Mesendoderm (in vitro differentiated cells): ENCODE measurements around the gene RAC2.
A peak's percentile ranks its signal among the peaks of the same experiment; 100 is the strongest.

Source experiments
- DNase-seq: peaks from one replicate; pipeline ENCODE4 v3.0.0; 2013
- H2AK5ac ChIP-seq: 2 replicates; pipeline ENCODE4 v1.6.1; 2013; ENCODE audit warnings: low read length, inconsistent platforms
- H2BK120ac ChIP-seq: 2 replicates; pipeline ENCODE4 v1.6.1; 2013; ENCODE audit warnings: low read depth, mild to moderate bottlenecking, low read length, moderate library complexity, mixed read lengths
- H2BK15ac ChIP-seq: replicated peaks from 2 replicates; pipeline ENCODE4 v1.6.1; 2013; ENCODE audit warnings: low read depth, mild to moderate bottlenecking, moderate library complexity
- H2BK5ac ChIP-seq: 2 replicates; pipeline ENCODE4 v1.6.1; 2013; ENCODE audit warnings: low read length, inconsistent platforms
- H3K18ac ChIP-seq: 2 replicates; pipeline ENCODE4 v1.6.1; 2013; ENCODE audit warnings: mild to moderate bottlenecking, low read length, mixed read lengths
- H3K23ac ChIP-seq: one replicate; pipeline ENCODE4 v1.6.1; 2013; ENCODE audit warnings: low read length
- H3K27ac ChIP-seq: 2 replicates; pipeline ENCODE4 v1.5.1; 2013; ENCODE audit warnings: low read depth, mild to moderate bottlenecking, inconsistent platforms, low read length, moderate library complexity
- H3K27me3 ChIP-seq: 2 replicates; pipeline ENCODE4 v1.6.1; 2013; ENCODE audit warnings: low read length, control low read depth, mild to moderate bottlenecking, inconsistent platforms; ENCODE audit not compliant: insufficient read depth, poor library complexity
- H3K36me3 ChIP-seq: 2 replicates; pipeline ENCODE4 v1.6.1; 2013; ENCODE audit warnings: low read length, inconsistent platforms; ENCODE audit not compliant: control insufficient read depth, insufficient read depth
- H3K4ac ChIP-seq: one replicate; pipeline ENCODE4 v1.6.1; 2013; ENCODE audit warnings: low read depth, mild to moderate bottlenecking, low read length, moderate library complexity
- H3K4me1 ChIP-seq: 2 replicates; pipeline ENCODE4 v1.6.1; 2013; ENCODE audit warnings: low read depth, low read length, inconsistent platforms; ENCODE audit not compliant: control insufficient read depth
- H3K4me2 ChIP-seq: 2 replicates; pipeline ENCODE4 v1.6.1; 2013; ENCODE audit warnings: low read length
- H3K4me3 ChIP-seq: 2 replicates; pipeline ENCODE4 v1.5.1; 2013; ENCODE audit warnings: mild to moderate bottlenecking, low read length
- H3K56ac ChIP-seq: one replicate; pipeline ENCODE4 v1.6.1; 2013; ENCODE audit warnings: low read length
- H3K79me1 ChIP-seq: 2 replicates; pipeline ENCODE4 v1.6.1; 2013; ENCODE audit warnings: low read length, inconsistent platforms
- H3K79me2 ChIP-seq: 2 replicates; pipeline ENCODE4 v1.6.1; 2013; ENCODE audit warnings: mild to moderate bottlenecking, low read length; ENCODE audit not compliant: control insufficient read depth, insufficient read depth
- H3K9ac ChIP-seq: 2 replicates; pipeline ENCODE4 v1.6.1; 2013; ENCODE audit warnings: low read length, inconsistent platforms
- H4K5ac ChIP-seq: one replicate; pipeline ENCODE4 v1.6.1; 2013; ENCODE audit warnings: low read length
- H4K8ac ChIP-seq: one replicate; pipeline ENCODE4 v1.6.1; 2013; ENCODE audit warnings: low read depth, mild to moderate bottlenecking, control low read depth, low read length, moderate library complexity
- WGBS: extraction: QIAGEN DNeasy Blood & Tissue Kit; methylation state at CpG from one replicate; pipeline ENCODE4 v1.1.7; 2013; ENCODE audit warnings: low lambda C conversion rate, missing lambda C conversion rate; ENCODE audit not compliant: insufficient coverage; ENCODE audit errors: extremely low coverage; 5-methylcytosine and 5-hydroxymethylcytosine counted together

RAC2 gene

GRCh38 chr22:37180531-37181231, 63.4 kb downstream of the RAC2 start:
- Histone ChIP-seq H2BK120ac (no peak overlapping the region), H4K8ac (no peak overlapping the region), H3K4me1 (no peaks in the 10 kb centered on the region), H4K5ac (no peak overlapping the region), H2AK5ac (no peak overlapping the region), H3K79me1 (no peaks in the 10 kb centered on the region), H3K27ac (no peak overlapping the region), H3K4ac (no peak overlapping the region), H3K56ac (no peak overlapping the region), H3K4me3 (no peak overlapping the region), H3K36me3 (no peaks in the 10 kb centered on the region), H3K23ac (no peak overlapping the region), H3K79me2 (no peaks in the 10 kb centered on the region), H3K9ac (no peak overlapping the region), H2BK15ac (no peak overlapping the region), H3K18ac (no peak overlapping the region), H3K27me3 (no peaks in the 10 kb centered on the region), H3K4me2 (no peak overlapping the region), H2BK5ac (no peak overlapping the region)
- no CpG with 5 or more reads among the region's 15 CpGs for WGBS
- DNase-seq, result no peak

GRCh38 chr22:37179622-37180420, 64.2 kb downstream of the RAC2 start:
- Histone ChIP-seq H3K79me2 (no peaks in the 10 kb centered on the region), H3K36me3 (no peaks in the 10 kb centered on the region), H3K18ac (no peak overlapping the region)

DNA sequence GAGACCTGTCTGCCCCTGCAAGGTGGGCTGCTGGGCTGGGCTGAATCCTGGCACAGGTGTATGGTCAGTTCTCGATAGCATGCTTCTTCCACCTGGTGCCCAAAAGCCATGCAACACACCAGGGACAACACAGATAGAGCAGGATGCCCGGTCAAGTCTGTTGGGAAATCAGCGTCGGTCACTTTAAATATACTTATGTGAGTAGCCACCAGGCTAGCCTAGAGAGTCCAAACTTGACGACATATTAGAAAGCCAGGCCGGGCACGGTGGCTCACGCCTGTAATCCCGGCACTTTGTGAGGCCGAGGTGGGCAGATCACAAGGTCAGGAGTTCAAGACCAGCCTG, 65.0 kb downstream of the RAC2 start:
- no CpG with 5 or more reads among the region's 10 CpGs for WGBS
- H3K27ac ChIP-seq, result no peak overlapping the region
- no peak for DNase-seq

More at GRCh38 chr22:37179622-37180420, 64.2 kb downstream of the RAC2 start:
- Histone ChIP-seq H3K23ac (no peak overlapping the region), H2AK5ac (no peak overlapping the region), H3K4me3 (no peak overlapping the region), H4K5ac (no peak overlapping the region), H3K4me2 (no peak overlapping the region), H3K9ac (no peak overlapping the region), H2BK5ac (no peak overlapping the region), H3K56ac (no peak overlapping the region), H3K79me1 (no peaks in the 10 kb centered on the region), H2BK15ac (no peak overlapping the region), H3K4me1 (no peaks in the 10 kb centered on the region), H2BK120ac (no peak overlapping the region), H3K27ac (no peak overlapping the region), H3K27me3 (no peaks in the 10 kb centered on the region), H4K8ac (no peak overlapping the region), H3K4ac (no peak overlapping the region)
- WGBS, result no CpG with 5 or more reads among the region's 31 CpGs
- DNase-seq, result no peak

DNA sequence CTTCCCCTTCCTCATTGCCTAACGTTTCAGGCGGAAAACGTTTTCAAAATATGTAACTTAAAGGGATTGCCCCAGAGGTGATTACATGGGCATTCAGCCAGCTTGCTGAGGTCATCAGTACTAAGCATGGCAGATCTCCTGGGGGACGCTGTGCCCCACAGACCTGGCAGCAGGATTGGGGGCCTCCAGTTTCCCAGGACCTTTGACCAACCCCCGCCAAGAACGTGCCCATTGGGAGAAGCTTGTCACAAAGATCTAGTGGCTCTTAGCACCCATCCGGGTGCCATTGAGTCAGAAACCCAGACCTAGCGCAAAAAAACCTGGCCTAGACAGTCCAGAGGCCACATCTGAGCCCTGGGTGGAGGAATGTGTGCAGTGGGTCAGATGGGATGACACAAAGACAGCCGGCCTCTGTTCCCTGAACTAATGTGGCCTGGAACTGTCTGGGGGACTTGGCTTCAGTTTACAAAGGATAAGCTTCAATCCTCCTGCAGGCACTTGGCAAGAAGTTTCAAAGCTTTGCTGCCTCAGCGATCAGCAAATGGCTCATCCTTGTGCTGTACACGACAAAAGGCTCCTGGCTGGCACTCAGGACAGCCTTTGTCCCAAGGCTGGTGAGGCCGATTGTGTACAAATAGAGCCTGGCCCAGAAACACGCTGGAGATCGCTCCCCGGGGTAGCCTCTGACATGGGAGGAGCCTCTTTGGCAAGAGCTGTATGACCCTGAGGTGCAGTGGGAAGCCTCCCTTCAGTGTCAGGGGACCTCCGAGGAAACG, 65.5 kb downstream of the RAC2 start:
- Histone ChIP-seq H3K27me3 (no peaks in the 10 kb centered on the region), H4K8ac (no peak overlapping the region), H4K5ac (no peak overlapping the region), H3K23ac (no peak overlapping the region), H3K4me2 (no peak overlapping the region), H3K4me1 (no peaks in the 10 kb centered on the region), H2AK5ac (no peak overlapping the region), H2BK15ac (no peak overlapping the region), H3K27ac (no peak overlapping the region), H3K79me2 (no peaks in the 10 kb centered on the region), H3K4me3 (no peak overlapping the region), H3K79me1 (no peaks in the 10 kb centered on the region), H3K36me3 (no peaks in the 10 kb centered on the region), H2BK120ac (no peak overlapping the region), H3K4ac (no peak overlapping the region), H2BK5ac (no peak overlapping the region), H3K9ac (no peak overlapping the region), H3K56ac (no peak overlapping the region), H3K18ac (no peak overlapping the region)
- no peak for DNase-seq
- WGBS, result no CpG with 5 or more reads among the region's 17 CpGs

More for the DNA sequence above, 65.0 kb downstream of the RAC2 start:
- no peak overlapping the region for H4K5ac ChIP-seq
- no peak overlapping the region for H2AK5ac ChIP-seq
- H2BK5ac ChIP-seq, result no peak overlapping the region
- H3K4me1 ChIP-seq, result no peaks in the 10 kb centered on the region
- H3K36me3 ChIP-seq, result no peaks in the 10 kb centered on the region
- H2BK15ac ChIP-seq, result no peak overlapping the region
- H3K23ac ChIP-seq, result no peak overlapping the region
- H2BK120ac ChIP-seq, result no peak overlapping the region
- H3K9ac ChIP-seq, result no peak overlapping the region
- no peaks in the 10 kb centered on the region for H3K27me3 ChIP-seq
- H3K56ac ChIP-seq, result no peak overlapping the region
- H4K8ac ChIP-seq, result no peak overlapping the region
- no peak overlapping the region for H3K4me2 ChIP-seq
- H3K79me1 ChIP-seq, result no peaks in the 10 kb centered on the region
- no peak overlapping the region for H3K18ac ChIP-seq
- H3K4ac ChIP-seq, result no peak overlapping the region
- no peaks in the 10 kb centered on the region for H3K79me2 ChIP-seq
- no peak overlapping the region for H3K4me3 ChIP-seq

- no peak overlapping the region for H2BK120ac ChIP-seq
- H3K4me3 ChIP-seq, result no peak overlapping the region
- H2BK5ac ChIP-seq, result no peak overlapping the region
- H4K5ac ChIP-seq, result no peak overlapping the region
- no peaks in the 10 kb centered on the region for H3K36me3 ChIP-seq
- no peak overlapping the region for H3K56ac ChIP-seq
- no peak for DNase-seq
- no peaks in the 10 kb centered on the region for H3K79me2 ChIP-seq
- H3K23ac ChIP-seq, result no peak overlapping the region
- H3K79me1 ChIP-seq, result no peaks in the 10 kb centered on the region
- H3K4me2 ChIP-seq, result no peak overlapping the region
- H3K27ac ChIP-seq, result no peak overlapping the region
- H3K18ac ChIP-seq, result no peak overlapping the region
- no peak overlapping the region for H3K9ac ChIP-seq
- H2BK15ac ChIP-seq, result no peak overlapping the region
- H3K27me3 ChIP-seq, result no peaks in the 10 kb centered on the region
- no peak overlapping the region for H3K4ac ChIP-seq
- H3K4me1 ChIP-seq, result no peaks in the 10 kb centered on the region
- WGBS, result no CpG with 5 or more reads among the region's 3 CpGs
- H2AK5ac ChIP-seq, result peak overlapping the region; percentile 34
- no peak overlapping the region for H4K8ac ChIP-seq
Measured at GRCh38 chr22:37177755-37178154, 66.3 kb downstream of the RAC2 start.
